Peyer's patch (tissue), 4 donors: ENCODE measurements around the gene TRPM3. TPM values are rescaled to one million over a fixed set of nuclear protein-coding genes. Genes with fewer than 3 reads are reported as not detected.

Experiments
- DNase-seq, 3 donors: peaks; one replicate each; pipeline ENCODE4 v3.0.0-alpha.2; 2017 to 2019
- H3K27ac ChIP-seq, 4 donors: fragments of 200-600 bp; sonication (generic); one replicate each; pipeline ENCODE4 v1.5.1; 2016 to 2019
- H3K27me3 ChIP-seq, 2 donors: fragments of 200-600 bp; sonication (generic); one replicate each; pipeline ENCODE4 v1.5.1; 2019
- H3K36me3 ChIP-seq, 3 donors: fragments of 200-600 bp; sonication (generic); one replicate each; pipeline ENCODE4 v1.5.1; 2016 to 2019
- H3K4me1 ChIP-seq, 4 donors: fragments of 200-600 bp; sonication (generic); one replicate each; pipeline ENCODE4 v1.5.1; 2016 to 2019
- H3K4me3 ChIP-seq, 4 donors: fragments of 200-600 bp; sonication (generic); 1 replicate in 3 of 4; 2 replicates in 1 of 4; pipeline ENCODE4 v1.5.1; 2016 to 2019; ENCODE audit warnings: mild to moderate bottlenecking in 1 of 4
- H3K9me3 ChIP-seq, 4 donors: fragments of 200-600 bp; sonication (generic); one replicate each; pipeline ENCODE4 v1.5.1; 2016 to 2019; ENCODE audit warnings: mild to moderate bottlenecking in 1 of 4
- POLR2A ChIP-seq, 2 donors: fragments of 450-650 bp; IDR thresholded peaks; one replicate each; pipeline ENCODE4 v1.5.1; 2017; ENCODE audit warnings: antibody characterized with exemption in 2 of 2, mild to moderate bottlenecking in 2 of 2, moderate library complexity in 2 of 2
- total RNA-seq, 4 donors: library from RNA; depleted of rRNA; stranded (reverse); fragments of >200 nt; gene quantifications; one replicate each; pipeline ENCODE4 v1.1.0, GENCODE V29; 2016
- TF ChIP-seq, protein P1 (sequence below), 6 experiments: fragments of 450-650 bp in 4 of 6; fragments of 200-600 bp in 2 of 6; sonication (generic) in 1 of 6; IDR thresholded peaks; one replicate each; pipeline ENCODE4 v1.5.1; 2017 to 2019; ENCODE audit warnings: antibody characterized with exemption in 6 of 6, mild to moderate bottlenecking in 3 of 6, moderate library complexity in 1 of 6

TRPM3 gene
- total RNA-seq, 4 donors from 2014 or later: 0.28 to 0.80 TPM; not detected in 2

DNA sequence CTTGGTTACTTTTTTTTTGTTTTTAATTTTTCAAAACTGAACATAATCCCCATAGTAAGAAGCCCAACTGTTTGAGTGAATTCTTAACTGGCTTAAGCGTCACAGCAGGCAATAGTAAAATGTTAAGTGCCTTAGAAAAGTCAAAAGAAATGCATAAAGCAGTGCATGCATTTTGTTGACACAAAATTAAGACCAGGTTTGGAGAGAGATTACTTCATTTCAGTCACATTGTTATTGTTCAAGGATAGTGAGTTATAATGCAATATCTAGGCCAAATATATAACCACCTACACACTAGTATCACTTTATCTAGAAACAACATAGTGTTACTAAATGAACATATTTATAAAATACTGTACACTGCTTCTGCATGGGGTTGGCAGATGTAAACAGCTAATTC is 590.1 kb downstream of the TRPM3 start:
- Histone ChIP-seq H3K27ac (no peak overlapping the region), H3K4me3 (no peak overlapping the region), H3K9me3 (no peaks in the 10 kb centered on the region), H3K36me3 (no peaks in the 10 kb centered on the region), H3K27me3 (no peaks in the 10 kb centered on the region), H3K4me1 (no peaks in the 10 kb centered on the region)
- TF ChIP-seq POLR2A (IDR thresholded peaks at IDR 0.05): no peak
- DNase-seq: no peak

DNA sequence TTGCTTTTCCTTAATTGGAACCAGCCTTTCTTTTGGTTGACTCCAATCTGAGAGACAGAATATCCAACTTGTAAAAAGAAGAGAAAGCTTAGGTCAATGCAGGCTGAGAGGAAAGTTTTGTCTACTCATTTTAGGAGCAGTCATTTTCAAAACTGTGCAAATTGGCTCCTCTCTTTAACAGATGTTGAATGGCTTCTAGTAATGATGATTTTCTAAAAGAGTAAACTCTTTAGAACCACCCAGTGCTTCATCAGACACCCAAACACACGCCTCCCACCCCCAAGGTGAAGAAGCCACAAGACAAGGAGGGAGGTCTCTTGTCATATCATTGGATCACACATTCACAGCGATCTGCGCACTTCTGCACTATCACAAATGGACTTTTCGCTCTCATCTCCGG is 590.7 kb downstream of the TRPM3 start:
- Histone ChIP-seq H3K9me3 (no peaks in the 10 kb centered on the region), H3K4me1 (no peaks in the 10 kb centered on the region), H3K27ac (no peak overlapping the region), H3K27me3 (no peaks in the 10 kb centered on the region), H3K4me3 (no peak overlapping the region), H3K36me3 (no peaks in the 10 kb centered on the region)
- TF ChIP-seq, protein P1, sequence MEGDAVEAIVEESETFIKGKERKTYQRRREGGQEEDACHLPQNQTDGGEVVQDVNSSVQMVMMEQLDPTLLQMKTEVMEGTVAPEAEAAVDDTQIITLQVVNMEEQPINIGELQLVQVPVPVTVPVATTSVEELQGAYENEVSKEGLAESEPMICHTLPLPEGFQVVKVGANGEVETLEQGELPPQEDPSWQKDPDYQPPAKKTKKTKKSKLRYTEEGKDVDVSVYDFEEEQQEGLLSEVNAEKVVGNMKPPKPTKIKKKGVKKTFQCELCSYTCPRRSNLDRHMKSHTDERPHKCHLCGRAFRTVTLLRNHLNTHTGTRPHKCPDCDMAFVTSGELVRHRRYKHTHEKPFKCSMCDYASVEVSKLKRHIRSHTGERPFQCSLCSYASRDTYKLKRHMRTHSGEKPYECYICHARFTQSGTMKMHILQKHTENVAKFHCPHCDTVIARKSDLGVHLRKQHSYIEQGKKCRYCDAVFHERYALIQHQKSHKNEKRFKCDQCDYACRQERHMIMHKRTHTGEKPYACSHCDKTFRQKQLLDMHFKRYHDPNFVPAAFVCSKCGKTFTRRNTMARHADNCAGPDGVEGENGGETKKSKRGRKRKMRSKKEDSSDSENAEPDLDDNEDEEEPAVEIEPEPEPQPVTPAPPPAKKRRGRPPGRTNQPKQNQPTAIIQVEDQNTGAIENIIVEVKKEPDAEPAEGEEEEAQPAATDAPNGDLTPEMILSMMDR (IDR thresholded peaks at IDR 0.05): no peak
- no peak for DNase-seq

DNA sequence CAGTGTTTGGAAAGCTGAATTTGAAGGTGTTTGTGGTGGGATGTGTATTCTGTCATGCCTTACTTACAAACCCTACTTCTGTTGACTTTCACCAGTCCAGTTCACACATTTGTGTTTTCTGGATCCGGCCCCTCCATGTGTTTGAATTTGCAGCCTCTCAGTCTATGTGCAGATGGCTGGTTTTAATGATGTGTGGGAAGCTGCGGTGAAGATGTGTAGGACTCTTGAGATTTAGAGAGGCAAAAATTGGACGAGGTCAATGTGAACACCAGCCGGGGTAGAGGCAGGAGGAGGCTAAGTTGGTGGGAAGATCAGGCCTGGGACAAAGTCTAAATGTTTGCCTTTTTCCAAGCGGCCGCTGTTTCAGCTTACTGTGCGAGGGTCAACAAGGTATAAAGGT is 591.6 kb downstream of the TRPM3 start:
- Histone ChIP-seq H3K36me3 (no peaks in the 10 kb centered on the region), H3K27ac (no peak overlapping the region), H3K4me3 (no peak overlapping the region), H3K27me3 (no peaks in the 10 kb centered on the region), H3K9me3 (no peaks in the 10 kb centered on the region), H3K4me1 (no peaks in the 10 kb centered on the region)
- no peak for DNase-seq
- TF ChIP-seq POLR2A (IDR thresholded peaks at IDR 0.05): no peak

DNA sequence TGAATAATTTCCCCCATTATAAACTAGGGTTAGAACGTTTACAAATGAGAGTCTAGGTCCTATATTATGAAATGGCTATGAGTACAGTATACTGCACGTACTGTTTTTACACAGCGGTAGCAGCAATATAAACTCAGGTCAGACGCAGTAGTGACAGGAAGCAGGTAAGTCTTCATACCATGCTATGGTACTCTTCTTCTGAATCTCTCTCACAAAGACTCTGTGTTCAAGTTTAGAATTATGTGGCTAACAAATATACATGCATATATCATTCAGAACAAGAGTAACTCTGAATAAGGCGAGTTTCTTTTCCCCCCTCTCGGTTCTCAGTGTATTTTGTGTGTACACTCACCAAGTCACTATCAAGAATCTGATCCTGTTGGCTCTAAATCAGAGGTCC is 592.0 kb downstream of the TRPM3 start:
- H3K9me3 ChIP-seq: no peaks in the 10 kb centered on the region
- no peaks in the 10 kb centered on the region for H3K36me3 ChIP-seq
- no peak overlapping the region for H3K4me3 ChIP-seq
- no peaks in the 10 kb centered on the region for H3K27me3 ChIP-seq
- no peaks in the 10 kb centered on the region for H3K4me1 ChIP-seq
- TF ChIP-seq, protein P1 (IDR thresholded peaks at IDR 0.05): no peak
- no peak for TF ChIP-seq POLR2A (IDR thresholded peaks at IDR 0.05)
- no peak for DNase-seq
- no peak overlapping the region for H3K27ac ChIP-seq

DNA sequence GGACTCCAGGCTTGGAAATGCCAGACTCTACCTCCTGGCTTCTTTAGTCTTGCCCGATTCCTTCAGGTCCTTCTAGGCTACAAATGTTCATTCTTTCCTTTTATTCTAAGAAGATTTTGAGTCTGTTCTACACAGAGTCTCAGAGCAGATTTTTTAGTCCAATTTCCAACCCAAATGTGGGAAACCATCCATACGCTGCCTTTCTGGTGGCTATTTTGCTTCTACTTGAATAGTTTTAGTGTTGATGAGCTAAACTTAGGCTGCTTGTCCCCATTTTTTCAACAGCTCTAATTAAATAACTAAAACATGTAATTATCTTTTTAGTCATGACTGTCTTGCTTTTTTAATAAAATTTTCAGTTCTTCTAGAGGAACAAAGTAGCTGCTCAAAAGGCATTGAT is 594.5 kb downstream of the TRPM3 start:
- H3K27ac ChIP-seq: no peak overlapping the region
- H3K27me3 ChIP-seq: no peaks in the 10 kb centered on the region
- DNase-seq: no peak
- H3K4me1 ChIP-seq: no peaks in the 10 kb centered on the region
- H3K36me3 ChIP-seq: no peaks in the 10 kb centered on the region
- no peak overlapping the region for H3K4me3 ChIP-seq
- no peak for TF ChIP-seq POLR2A (IDR thresholded peaks at IDR 0.05)
- TF ChIP-seq, protein P1 (IDR thresholded peaks at IDR 0.05): no peak
- no peaks in the 10 kb centered on the region for H3K9me3 ChIP-seq

DNA sequence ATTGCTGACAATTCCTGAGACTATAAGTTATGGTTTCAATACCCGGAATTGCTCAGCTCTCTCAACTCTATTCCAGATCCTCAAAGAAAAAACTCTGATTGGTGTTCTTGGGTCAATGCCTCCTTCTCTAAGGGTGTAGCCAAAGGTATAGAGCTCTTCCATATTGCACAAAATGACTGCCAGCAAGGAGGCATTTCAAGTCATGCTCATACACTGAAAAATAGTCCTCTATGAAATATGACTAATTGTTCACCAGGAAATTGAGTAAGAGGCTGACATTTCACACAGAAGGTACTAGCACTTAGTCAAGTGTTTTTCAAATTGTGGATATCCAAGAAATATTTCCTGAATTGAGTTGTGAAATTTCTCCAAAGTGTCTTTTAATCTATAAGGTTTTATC is 595.9 kb downstream of the TRPM3 start:
- no peak for DNase-seq
- Histone ChIP-seq H3K27ac (no peak overlapping the region), H3K36me3 (no peaks in the 10 kb centered on the region), H3K27me3 (no peaks in the 10 kb centered on the region), H3K9me3 (no peaks in the 10 kb centered on the region), H3K4me1 (no peaks in the 10 kb centered on the region), H3K4me3 (no peak overlapping the region)
- TF ChIP-seq, protein P1 (IDR thresholded peaks at IDR 0.05): no peak
- TF ChIP-seq POLR2A (IDR thresholded peaks at IDR 0.05): no peak
